ENCODE data around the gene TBCK.

- TF ChIP-seq EZH2phosphoT487 (IDR thresholded peaks at IDR 0.05; ENCODE audit: borderline replicate concordance, low read length) (no peak), CTCF (conservative IDR thresholded peaks at IDR 0.05; ENCODE audit: low read depth, low read length) (no peak), EZH2 (IDR thresholded peaks at IDR 0.05; ENCODE audit: low read length, unreplicated experiment) (no peak)
Measured at GRCh38 chr4:106344647-106344970, 28.6 kb upstream of the TBCK start.

All from PC-3 (cell line).